ENCODE results near the gene SPDYE4. TPM values are rescaled to one million over a fixed set of nuclear protein-coding genes. Genes with fewer than 3 reads are reported as not detected.

SPDYE4 gene
- total and polyA plus RNA-seq, 9 donors, result not detected

DNA sequence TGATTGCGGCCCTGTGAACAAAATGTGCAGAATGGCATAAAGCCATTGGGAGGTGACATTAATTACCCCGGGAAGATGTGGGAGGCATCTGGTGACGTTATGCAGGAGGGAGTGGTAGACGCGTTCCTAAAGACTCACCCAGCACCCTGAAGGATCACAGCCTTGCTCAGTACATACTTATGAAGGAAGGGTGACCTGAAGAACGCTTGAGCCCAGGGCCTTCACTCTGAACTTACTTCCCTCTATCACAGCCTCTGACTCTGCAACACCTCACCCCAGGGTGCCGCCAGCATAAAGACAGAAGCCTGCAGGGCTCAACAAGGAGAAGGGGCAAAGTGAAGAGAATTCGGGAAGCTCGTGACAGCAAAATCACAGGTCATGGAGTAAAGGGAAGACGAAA, 31.4 kb upstream of the SPDYE4 start:
- no peak overlapping the region for H3K4me3 ChIP-seq
- no peak for TF ChIP-seq POLR2A (IDR thresholded peaks at IDR 0.05)
- TF ChIP-seq, protein P1, sequence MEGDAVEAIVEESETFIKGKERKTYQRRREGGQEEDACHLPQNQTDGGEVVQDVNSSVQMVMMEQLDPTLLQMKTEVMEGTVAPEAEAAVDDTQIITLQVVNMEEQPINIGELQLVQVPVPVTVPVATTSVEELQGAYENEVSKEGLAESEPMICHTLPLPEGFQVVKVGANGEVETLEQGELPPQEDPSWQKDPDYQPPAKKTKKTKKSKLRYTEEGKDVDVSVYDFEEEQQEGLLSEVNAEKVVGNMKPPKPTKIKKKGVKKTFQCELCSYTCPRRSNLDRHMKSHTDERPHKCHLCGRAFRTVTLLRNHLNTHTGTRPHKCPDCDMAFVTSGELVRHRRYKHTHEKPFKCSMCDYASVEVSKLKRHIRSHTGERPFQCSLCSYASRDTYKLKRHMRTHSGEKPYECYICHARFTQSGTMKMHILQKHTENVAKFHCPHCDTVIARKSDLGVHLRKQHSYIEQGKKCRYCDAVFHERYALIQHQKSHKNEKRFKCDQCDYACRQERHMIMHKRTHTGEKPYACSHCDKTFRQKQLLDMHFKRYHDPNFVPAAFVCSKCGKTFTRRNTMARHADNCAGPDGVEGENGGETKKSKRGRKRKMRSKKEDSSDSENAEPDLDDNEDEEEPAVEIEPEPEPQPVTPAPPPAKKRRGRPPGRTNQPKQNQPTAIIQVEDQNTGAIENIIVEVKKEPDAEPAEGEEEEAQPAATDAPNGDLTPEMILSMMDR (IDR thresholded peaks at IDR 0.05), result no peak
- no peak for TF ChIP-seq EP300 (IDR thresholded peaks at IDR 0.05)
- DNase-seq, result no peak
- intact Hi-C loops (cut with DNase I), result loop anchor here in 2 of 4 donors (10.0 kb wide), 1 partner anchor 375 kb away; no protein-coding TSS in a partner anchor
- H3K36me3 ChIP-seq, result no peaks in the 10 kb centered on the region
- no peaks in the 10 kb centered on the region for H3K4me1 ChIP-seq (ENCODE audit: insufficient read depth)
- H3K9me3 ChIP-seq, result no peaks in the 10 kb centered on the region
- no peaks in the 10 kb centered on the region for H3K27me3 ChIP-seq
- 61 to 63% (median 63%) methylated on average over 10 of the region's 10 CpGs for WGBS, 3 donors
- H3K27ac ChIP-seq, result no peak overlapping the region

DNA sequence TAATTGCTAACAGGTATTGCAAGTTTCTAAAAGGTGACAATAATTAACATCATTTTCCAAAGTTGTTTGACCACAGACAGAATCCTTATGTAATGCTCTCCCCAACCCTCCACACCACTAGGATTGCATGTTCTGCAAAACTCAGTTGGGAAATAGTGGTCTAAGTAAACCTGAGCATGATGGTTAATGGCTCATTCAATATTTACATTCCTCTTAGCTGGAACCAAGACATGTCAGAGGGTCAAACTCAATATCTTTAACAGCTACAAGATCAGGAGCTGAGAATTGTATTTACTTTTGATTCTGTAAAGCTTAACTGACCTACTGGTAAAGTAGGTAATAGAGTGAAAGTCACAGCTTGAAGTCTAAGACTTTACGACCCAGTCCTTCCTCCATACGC, 30.7 kb upstream of the SPDYE4 start:
- no peaks in the 10 kb centered on the region for H3K36me3 ChIP-seq
- 85 to 92% (median 92%) methylated on average over 2 of the region's 2 CpGs for WGBS, 3 donors
- TF ChIP-seq EP300 (IDR thresholded peaks at IDR 0.05), result no peak
- TF ChIP-seq, protein P1 (IDR thresholded peaks at IDR 0.05), result no peak
- TF ChIP-seq POLR2A (IDR thresholded peaks at IDR 0.05), result no peak
- H3K4me3 ChIP-seq, result no peak overlapping the region
- H3K27ac ChIP-seq, result no peak overlapping the region
- no peaks in the 10 kb centered on the region for H3K27me3 ChIP-seq
- H3K4me1 ChIP-seq (ENCODE audit: insufficient read depth), result no peaks in the 10 kb centered on the region
- no peak for DNase-seq
- intact Hi-C loops (cut with DNase I), result loop anchor here in 2 of 4 donors (10.0 kb wide), 1 partner anchor 374 kb away; no protein-coding TSS in a partner anchor
- H3K9me3 ChIP-seq, result no peaks in the 10 kb centered on the region

DNA sequence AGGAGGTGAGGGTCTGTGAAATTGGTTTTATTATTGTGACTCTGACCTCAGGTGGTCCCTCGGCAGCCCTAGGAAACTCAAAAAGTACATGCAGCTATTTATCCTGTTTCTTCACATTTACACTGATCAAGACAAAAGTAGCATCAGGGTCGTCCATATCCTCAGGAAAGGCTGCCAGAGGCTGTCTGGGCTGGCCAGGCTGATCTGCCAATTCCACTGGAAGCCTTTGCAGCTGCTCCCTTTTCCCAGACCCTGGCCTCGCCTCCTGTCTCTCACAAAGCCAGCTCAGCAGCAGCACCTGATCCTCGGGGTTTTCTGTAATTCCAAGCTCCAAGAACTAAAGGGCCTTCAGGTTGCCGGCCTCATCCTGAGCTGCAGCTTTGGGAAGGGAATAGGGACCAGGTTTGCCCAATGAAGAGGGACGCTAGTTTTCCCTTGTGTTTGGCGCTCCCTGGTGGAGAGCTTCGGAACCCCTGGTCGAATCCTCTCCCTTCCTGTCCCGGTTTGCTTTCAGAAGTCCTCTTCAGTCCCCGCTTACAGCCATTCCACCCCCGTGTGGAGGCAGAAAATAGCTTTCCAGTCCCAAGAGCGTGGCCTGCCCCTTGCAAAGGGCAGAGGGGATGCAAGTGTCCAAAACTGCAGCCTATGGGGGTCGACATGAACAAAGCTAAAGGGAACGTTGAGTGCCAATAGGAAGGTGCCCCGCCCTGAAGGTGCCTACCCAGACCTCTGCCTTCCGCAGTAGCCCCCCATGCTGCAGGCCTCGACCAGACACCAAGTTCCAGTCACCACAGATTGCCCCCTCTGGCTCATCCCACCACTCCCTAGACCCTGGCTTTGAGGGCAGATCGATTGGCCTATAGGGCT, 27.4 kb upstream of the SPDYE4 start:
- H3K27ac ChIP-seq, result no peak overlapping the region
- DNase-seq, result peak; percentile 45 to 85 (median 71)
- no peak for TF ChIP-seq EP300 (IDR thresholded peaks at IDR 0.05)
- TF ChIP-seq, protein P1 (IDR thresholded peaks at IDR 0.05), result peak; percentile 25 to 51 (median 41)
- H3K27me3 ChIP-seq, result no peaks in the 10 kb centered on the region
- no peaks in the 10 kb centered on the region for H3K4me1 ChIP-seq (ENCODE audit: insufficient read depth)
- H3K9me3 ChIP-seq, result no peaks in the 10 kb centered on the region
- intact Hi-C loops (cut with DNase I), result loop anchor here in 2 of 4 donors (10.0 kb wide), 1 partner anchor 371 kb away; no protein-coding TSS in a partner anchor
- H3K36me3 ChIP-seq, result no peaks in the 10 kb centered on the region
- 25 to 28% (median 28%) methylated on average over 17 to 19 of the region's 19 CpGs for WGBS, 3 donors
- no peak overlapping the region for H3K4me3 ChIP-seq

DNA sequence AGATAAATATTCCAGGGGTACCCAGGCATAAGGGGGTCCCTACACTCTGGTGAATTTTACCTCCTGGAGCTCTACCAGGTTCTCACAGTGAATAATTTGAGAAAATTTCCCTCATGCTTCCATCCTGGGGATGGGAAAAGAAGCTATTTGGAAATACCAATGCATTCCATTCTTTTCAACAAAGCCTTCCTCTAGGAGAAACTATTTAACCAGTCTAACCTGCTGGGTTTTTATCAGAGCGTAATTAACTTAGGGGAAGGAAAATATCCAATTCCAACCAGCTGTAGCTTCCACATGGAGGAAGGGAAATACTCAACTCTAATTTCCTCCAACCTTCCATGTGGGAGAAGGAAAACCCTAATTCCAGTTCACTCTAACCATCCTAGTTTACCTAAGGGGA, 23.8 kb upstream of the SPDYE4 start:
- H3K27me3 ChIP-seq, result no peaks in the 10 kb centered on the region
- no peak overlapping the region for H3K27ac ChIP-seq
- no peaks in the 10 kb centered on the region for H3K9me3 ChIP-seq
- 55 to 82% (median 68%) methylated on average over 1 of the region's 1 CpG for WGBS, 3 donors
- no peak overlapping the region for H3K4me3 ChIP-seq
- no peaks in the 10 kb centered on the region for H3K36me3 ChIP-seq
- intact Hi-C loops (cut with DNase I), result loop anchor here in 2 of 4 donors (10.0 kb wide), 1 partner anchor 367 kb away; no protein-coding TSS in a partner anchor
- H3K4me1 ChIP-seq (ENCODE audit: insufficient read depth), result no peaks in the 10 kb centered on the region
- TF ChIP-seq, protein P1 (IDR thresholded peaks at IDR 0.05), result no peak
- TF ChIP-seq POLR2A (IDR thresholded peaks at IDR 0.05) (no peak), EP300 (IDR thresholded peaks at IDR 0.05) (no peak)
- DNase-seq, result no peak
